Hippocampal formation (tissue), 2 donors: Measurements from ENCODE around the gene GRB10.

Source experiments
- DNase-seq, 2 donors: peaks; one replicate each; lab custom pipeline; 2025; lab: John Stamatoyannopoulos, UW

GRB10 gene

DNA sequence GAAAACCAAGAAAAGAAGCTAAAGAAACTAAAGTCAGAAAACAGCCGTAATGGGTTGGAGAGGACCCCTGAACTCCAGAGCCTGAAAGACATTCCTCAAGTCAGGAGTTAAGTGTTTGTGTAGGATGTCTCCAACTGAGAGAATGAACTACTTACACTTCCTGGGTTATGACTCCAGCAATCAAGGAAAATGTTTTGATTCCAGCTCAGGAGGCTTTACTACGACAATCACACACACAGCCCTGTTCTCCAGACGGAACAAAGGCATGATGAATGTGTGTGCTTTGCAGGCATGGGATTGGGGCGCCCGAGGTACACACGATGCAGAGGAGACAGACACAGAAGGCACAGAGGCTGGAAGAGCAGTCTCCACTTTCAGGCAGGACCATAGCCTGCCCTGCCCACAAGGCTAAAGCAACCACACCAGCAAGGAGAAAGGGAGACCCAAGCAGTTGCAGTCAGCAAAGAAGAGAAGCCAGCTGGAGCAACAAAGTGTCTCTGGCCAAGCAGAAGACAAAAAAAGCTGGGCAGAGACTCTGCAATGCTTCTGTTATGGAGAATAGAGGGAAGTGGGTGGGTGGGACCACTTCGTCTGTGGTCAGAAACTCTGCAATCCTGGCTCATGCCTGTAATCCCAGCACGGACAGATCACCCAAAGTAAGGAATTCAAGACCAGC, 89.1 kb downstream of the GRB10 start:
- DNase-seq, result no peak

DNA sequence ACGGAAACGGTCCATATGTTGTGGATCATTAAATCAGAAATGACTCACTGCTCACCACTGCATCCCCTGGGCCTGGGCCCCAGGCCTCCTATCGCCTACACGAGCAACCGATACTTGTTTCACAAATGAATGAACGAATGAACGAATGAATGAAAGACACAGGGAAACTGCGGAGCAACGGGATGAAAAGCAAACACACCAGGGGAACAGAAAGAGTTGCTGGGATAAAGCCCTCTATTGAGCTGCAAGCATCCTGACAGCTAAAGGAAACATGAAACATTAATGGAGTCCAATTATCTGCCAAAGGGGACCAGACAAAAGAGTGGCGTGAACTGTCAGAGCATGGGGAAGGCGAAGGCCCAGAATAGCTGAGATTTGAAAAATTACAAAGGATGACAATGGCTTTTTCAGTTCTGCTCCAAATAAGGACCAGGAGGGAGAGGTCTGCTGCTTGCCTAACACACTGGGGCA, 92.1 kb downstream of the GRB10 start:
- DNase-seq, result peak; percentile 58 to 64

DNA sequence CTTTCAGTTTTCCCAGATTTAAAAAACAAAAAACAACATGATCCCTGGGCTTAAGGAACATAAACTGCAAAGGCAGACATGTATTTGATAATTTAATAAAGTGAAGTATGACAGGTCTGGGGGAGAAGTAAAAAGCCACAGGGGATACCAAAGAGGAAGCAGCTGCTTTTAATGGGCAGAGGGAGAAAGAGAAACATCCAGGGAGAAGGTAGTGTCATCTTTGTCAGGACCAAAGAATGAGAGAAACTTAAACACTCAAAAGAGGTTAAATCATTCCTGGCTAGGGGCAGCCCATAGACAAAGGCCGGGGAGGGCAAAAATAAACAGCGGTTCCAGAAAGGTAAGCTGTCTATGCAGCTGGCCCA, 94.5 kb downstream of the GRB10 start:
- DNase-seq, result no peak

DNA sequence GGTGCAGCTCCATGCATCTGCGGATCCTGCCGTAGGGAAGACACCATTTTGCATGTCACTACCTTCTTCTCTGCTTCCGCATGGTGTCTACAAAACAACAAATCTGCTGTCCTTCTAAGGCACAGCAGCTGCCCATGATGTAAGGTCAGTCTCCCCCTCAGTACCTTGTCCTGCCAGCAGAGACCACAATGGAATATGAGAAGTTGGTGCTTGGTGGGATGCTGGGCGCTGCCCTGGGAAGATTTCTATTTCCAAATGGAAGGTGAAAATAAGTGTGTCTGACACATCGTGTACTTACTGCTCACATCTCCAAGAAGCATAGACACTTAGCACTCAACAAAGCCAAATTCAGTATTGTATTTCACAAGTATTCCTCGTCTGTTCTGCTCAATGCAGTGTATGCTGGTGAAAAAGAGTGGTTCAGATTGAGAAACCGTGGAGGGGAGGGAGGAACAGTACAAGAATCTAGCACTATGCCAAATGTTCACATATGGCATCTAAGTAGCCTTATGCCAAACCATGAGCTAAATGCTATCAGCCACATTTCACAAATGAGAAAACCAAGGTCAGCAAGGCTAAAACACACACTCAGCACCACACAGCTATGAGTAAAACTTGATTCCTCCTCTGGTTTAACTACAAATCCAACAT, 95.0 kb downstream of the GRB10 start:
- no peak for DNase-seq

DNA sequence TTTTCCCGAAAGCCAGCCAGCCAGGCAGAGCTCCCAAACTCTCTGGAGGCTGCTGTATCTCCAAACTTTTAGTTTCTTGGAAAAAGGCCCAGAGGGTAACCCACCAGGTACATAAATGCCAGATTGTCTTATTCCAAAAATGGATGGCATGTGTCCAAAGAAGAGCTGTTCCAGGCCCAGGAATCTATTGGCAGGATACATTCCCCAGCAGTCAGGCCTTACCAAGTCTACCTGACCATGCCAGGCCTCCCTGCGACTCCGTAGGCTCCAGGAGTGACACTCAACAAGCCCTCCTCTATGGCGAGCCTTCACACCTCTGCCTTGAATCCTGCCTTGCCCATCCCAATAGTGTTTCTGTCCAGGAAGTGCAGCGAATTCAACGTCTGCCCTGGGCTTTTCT, 95.6 kb downstream of the GRB10 start:
- DNase-seq, result no peak

DNA sequence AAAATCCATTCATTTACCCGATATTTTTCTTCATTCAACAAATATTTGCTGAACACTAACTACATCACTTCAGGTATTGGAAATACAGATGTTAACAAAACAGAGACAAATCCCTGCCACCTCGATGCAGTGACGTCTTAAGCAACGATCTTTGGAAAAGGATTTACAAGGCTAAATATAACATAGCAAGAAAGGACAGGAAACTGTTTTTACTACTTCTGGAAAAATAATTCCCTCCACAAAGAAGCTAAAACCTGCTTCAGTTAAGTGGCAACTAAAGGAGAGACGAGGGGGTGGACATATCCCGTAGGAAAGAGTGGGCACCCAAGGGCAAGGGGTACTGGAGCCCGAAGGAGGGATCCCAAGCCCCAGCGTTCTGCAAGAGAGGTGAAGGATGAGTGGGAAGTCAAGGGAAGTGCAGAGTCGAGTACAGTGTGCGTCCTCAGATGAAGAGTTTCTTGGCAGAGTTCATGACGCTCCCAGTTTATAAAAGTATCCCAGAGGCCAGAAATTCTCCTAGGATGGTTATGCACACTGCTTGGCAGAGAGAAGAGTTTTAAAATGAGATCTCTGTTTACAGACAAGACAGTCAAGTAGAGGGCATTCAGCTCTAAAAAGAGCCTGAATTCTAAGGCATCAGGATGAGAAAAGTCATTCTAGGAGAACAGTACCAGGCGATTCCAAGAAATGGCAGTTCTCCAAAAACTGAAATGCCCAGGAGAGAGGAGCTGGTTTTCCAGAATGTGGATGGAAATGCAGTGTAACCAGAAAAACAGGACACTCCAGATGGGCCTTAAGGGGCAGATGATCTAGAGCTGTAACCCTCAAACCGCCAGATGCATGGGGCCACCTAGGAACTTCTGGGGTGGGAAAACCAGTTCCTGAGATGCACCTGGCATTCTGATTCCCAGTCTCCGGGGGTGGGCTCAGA, 97.3 kb downstream of the GRB10 start:
- no peak for DNase-seq

DNA sequence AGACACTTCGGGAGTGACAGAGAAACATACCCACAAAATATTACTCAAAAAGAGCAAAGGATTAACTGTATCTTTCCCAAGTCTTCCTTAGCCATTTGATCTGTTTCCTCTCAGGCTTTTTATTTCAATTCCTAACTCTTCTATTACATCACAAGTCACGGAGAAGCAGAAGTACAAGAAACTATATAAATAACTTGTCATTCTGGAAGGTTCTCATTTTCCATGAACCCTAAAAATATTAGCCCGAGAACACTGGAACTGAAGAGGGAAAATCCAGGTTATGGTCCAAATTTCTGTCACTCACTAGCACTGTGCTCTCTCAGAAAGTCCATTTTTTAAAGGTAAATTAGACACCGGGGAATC, 98.0 kb downstream of the GRB10 start:
- no peak for DNase-seq

DNA sequence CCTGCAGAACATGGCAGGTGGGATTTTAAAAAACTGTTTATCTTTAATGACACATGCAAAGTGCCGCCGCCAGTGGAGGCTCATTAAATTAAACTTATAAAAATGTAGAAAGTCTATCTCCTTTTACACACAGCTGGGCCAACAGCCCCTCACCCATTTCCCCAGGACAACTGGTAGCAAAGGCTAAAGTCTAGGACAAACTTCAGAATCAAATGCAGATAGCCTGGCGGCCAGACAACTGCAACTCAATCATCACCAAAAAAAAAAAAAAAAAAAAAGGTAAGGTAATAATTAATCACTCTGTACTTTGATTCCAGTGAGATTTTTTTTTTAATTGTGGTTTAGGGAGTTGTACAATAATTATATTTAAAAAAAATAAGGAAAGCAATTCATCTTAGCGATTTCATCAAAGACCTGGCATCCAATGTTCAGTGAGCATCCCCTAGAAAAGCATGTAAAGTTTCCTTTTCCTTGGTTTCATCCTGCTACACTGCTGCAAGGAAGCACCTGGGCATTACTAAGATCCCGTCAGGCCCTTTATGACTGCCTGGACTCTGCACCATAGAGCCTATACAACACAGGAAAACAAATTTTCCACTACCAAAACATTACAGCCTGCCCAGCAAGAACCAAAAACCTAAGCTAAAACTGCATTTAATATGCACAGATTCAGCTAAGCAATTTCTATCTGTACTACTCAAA, 98.5 kb downstream of the GRB10 start:
- no peak for DNase-seq

DNA sequence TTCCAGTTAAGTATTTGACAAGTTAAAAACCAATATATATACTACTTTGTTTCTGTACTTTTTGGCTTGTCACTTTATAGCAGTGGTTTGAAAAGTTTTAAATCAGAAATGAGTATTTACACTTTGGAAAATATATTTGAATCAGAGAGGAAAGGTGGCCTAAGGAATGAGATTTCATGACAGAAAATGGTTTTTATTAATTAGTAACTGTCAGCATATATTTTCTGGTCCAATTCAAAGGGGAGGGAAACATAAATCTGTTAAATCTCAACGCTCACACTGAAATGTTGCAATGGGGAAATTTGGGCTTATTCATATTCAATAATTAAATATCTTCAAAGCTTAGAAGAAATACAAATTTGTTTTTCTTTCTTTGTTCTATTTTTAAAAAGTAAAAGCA, 100.1 kb downstream of the GRB10 start:
- no peak for DNase-seq

DNA sequence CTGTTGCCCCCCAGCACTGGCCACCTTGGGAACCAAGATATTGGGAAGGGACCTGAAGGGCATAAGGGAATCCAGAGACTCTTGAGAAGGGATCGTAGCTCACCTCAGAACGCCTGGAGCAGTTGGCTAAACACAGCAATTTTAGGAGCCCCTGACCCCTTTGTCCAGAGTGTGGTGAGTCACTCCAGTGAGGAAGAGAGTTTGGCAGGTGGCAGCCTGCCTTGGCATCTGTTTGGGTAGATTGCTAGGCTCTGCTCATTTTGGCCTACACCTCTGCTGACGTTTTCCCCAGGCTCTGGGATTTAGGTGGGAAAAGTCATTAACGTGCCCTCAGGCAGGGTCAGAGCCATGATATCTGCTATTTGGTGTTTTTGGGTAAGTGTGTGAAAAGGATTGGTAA, 100.6 kb downstream of the GRB10 start:
- no peak for DNase-seq

DNA sequence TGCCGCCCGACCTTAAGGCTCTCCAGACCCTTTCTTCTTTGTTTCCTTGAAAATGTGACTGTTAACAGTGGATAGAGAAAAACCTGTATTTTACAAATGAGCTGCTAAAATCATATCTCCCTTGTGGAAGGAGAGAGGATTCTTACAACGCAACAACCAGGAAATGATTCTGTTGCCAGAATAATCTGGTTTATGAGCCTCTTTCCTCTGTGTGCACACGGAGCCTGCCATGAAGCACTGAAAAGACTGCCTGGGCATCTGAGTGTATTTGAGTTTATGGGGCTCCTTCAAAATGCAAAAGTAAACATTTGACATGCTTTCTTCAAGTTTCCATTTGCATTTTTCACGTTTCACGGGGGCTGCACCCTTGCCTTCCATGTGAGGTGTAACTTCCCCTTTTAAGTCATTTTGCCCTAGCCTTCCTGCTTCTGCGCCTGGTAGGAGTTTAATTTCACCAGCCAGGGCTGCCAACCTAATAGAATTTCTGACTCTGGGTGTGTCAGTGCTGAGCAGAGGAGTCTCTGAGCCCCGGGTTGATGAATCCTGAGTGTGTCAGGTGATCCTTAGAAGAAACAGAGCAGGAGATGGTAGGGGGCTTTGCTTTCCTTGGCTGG, 101.2 kb downstream of the GRB10 start:
- DNase-seq, result no peak

DNA sequence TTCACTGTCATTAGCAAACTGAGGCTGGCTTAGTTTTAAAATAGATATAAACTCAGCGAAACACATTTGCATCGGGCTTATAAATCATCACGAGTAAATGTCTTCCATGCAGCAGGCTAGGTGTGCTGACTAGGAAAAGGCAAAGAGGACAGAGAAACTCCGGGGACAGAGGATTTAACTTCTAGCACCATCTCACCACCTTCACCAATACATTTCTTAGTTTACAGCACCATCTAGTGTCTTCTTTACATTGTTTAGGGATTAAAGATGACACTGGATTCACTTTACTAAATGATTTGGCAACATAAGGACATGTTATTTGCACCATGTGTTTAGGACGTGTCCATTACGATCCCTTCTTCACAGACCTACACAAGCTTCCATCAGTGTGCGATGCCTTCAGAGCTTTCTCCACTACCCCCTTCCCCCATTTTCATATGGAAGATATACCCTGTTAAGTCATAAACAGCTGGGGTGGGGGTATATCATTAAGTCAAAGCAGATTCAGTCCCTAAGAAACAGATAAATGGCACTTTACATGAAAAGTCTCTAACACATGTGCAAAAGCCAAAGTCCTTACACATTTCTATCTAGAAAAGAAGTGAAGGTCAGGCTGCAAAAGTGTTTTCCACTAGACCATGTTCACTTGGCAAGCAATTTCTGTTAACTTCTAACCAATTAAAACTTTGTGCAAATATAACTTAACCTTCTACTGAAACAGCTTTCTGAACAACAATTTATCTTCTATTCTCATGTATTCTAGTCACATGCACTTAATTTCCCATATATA, 103.3 kb downstream of the GRB10 start:
- DNase-seq, result peak in 1 of 2 donors; percentile 75

DNA sequence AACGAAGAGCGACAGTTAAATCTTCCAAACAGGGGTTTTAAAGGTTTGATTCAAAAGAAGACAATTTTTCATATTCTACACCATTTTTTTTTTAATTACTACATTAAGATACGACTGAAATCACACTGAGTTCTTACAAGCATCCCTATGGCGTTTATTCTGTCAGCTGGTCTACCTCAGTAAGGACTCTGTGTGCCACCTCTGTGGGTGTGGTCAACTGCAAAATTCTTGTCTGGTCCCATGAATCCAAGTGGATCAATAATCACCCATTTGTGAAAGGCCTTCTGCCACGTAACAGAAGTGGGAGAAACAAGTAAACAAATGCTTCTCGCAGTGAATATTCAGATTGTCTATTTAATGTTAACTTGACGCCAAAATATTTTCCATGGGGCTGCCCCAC, 104.1 kb downstream of the GRB10 start:
- DNase-seq, result no peak

DNA sequence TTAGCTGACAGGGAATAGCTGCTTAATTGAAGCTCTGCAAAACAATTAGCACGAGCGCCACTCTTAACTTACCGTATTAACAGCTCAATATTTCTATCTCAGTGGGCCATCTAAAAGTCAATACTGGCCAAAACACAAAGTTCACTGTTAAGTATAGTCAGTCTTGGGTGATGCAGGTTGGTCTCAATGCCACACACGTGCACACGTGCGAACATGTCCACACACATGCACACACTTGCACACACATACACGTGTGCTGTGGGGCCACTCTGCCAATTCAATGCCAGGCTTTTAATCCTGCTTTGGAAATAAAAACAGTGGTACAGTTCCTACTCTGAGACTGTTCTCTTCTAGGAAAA, 105.1 kb downstream of the GRB10 start:
- no peak for DNase-seq

DNA sequence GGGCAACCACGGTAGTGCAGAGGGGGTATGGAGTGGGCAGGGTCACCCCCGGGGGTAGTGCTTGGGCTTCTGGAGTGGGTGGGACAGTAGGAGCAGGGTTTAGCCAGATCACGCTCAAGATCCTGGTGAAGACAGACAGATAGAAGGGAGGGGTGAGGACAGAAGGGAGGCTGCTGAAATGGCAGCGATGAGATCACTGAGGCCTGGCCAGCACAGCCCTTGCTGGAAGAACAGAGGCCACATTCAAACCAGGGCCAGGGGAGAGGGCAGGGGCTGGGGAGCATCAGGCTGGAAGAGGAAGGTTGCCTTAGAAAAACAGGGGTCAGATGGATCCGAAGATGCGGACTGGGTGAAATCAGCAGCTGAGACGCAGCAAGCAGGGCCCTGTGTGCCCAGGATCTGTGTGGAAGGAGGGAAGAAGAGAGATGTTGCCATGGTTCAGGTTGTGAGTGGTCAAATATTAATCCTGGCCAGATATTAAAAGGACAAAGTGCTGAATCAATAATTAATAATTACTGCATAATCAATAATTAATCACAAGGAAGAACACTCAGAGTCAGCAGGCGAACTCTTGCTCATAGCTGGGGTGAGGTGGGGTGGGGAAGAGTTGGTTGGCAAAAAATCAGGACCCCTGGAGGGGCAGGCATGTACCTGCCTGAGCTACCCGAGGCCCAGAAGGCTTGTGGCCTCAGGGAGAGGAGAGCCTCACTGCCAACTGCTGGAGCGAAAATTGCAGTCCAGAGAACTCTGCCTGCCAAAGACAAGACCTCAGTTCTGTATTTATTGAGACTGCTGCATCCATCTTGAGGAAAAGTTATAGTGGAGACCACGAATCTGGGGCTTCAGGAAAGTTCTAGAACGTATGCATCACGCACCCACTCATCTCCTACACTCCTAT, 105.7 kb downstream of the GRB10 start:
- peak; percentile 59 to 69 for DNase-seq

DNA sequence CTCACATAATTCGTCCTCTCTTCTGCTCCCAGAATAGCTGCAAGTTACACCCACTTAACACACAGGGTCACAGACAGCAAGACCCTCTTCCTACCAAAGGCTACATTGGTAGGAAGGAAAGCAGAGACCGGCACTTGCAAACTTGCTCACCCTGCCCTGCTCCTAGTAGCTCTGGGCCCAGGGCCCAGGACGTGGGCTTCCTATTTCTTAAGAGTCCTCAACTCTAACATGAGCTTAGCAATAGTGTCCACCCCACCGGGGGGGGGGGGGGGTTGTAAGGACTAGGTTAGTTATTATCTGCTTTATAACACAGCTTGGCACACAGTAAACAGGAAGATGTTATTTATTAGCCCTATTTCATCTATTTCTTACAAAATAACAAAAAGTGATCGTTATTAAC, 106.6 kb downstream of the GRB10 start:
- DNase-seq, result no peak

DNA sequence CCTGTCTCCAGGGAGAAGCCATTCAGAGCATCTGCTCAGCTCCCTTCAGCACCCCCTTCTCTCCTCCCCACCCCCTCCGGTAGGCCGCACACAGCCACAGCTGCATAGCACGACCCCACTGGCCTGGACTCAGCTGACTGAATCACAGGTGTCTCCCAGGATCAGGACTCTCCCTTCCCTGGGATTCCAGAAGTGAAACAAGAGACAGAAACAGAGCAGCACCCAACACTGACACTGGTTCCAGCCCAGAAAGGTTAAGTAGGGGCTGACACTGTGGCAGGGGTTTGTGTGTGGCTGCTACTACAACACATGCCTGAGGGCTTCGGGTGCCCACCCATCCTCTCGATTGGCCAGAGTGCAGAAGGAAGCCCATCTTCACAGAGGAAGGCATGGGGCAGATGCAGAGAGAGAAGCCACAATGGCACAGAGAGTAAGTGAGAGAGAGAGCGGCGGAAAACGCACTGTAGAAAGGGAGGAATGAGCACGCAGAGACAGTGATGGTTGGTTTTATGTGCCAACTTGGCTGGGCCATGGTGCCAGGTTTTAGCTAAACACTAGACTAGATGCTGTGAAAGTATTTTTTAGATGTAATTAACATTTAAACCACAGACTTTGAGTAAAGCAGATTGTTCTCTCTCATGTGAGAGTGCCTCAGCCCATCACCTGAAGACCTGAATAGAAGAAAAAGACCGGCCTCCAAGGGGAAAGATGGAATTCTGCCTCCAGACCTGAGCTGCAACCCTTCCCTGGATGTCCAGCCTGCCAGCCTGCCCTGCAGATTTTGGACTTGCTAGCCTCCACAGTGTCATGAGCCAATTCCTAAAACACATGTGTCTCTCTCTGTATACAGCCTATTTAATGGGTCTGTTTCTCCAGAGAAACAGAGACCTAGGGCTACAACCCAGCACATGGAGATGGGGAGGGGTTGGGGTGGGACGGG, 107.5 kb downstream of the GRB10 start:
- no peak for DNase-seq

DNA sequence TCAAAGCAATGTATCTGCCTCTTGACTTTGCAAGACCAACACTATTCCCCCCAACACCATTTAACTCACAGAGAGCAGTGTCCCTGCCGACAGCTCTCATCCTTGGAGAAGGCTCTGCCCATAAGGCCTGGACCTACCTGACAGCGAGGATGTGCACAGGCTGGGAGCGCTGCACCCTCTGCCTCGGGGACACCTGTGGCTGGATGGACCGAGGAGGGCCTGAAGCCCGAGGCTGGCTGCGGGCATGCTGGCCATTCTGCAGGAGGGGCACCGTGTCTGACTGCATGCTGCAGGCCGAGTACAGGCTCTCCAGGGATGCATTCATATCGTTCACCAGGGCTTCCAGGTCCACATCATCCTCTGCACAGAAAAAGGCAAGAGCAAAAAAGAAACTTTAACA, 108.4 kb downstream of the GRB10 start:
- DNase-seq, result no peak

DNA sequence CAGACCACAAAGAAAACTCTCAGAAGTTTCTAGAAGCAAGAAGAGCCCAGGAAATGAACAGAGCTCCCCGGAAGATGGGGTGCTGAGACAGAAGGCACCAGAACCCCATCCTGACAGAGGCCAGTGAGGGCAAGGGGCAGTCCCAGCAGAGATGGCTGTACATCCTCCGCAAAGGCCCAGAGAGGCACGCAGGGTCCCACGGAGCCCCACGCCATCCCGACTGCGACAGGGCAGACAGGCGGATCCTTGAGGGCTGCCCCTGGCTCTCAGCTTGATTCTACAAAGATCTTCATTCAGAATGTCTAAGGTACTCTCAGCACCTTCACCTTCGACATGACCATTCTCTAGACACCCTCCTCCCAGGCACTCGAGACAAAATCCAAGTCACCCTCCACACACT, 109.6 kb downstream of the GRB10 start:
- DNase-seq, result no peak
